ENCODE results near the gene C1orf74.

The C1orf74 gene

DNA sequence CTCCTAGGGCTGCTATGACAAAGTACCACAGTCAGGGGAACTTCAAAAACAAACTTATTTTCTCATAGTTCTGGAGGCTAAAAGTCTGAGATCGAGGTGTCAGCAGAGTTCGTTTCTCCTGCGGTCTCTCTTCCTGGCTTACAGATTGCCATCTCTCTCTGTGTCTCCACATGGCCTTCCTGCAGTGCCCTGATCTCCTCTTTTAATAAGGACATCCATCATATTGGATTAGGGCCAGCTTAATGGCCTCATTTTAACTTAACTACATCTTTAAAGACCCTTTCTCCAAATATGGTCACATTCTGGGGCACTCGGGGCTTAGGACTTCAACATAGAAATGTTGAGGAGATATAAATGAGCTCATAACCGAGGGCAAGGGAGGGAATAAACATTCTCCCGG lies 12.2 kb downstream of the C1orf74 start:
- in situ Hi-C loops (cut with MboI; ENCODE audit: low sequenced_read_pairs): no loop called here

DNA sequence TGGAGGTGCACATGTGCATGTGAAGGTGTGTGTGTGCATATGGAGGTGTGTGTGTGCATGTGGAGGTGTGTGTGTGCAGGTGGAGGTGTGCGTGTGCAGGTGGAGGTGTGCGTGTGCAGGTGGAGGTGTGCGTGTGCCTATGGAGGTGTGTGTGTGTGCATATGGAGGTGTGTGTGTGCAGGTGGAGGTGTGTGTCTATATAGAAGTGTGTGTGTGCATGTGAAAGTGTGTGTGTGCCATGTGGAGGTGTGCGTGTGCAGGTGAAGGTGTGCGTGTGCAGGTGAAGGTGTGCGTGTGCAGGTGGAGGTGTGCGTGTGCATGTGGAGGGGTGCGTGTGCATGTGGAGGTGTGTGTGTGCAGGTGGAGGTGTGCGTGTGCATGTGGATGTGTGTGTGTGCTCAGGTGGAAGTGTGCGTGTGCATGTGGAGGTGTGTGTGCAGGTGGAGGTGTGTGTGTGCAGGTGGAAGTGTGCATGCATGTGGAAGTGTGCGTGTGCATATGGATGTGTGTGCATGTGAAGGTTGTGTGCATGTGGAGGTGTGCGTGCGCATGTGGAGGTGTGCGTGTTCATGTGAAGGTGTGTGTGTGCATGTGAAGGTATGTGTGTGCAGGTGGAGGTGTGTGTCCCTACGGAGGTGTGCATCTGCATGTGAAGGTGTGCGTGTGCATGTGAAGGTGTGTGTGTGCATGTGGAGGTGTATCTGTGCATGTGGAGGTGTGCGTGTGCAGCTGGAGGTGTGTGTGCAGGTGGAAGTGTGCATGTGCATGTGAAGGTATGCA lies 13.5 kb downstream of the C1orf74 start:
- in situ Hi-C loops (cut with MboI; ENCODE audit: low sequenced_read_pairs): no loop called here

DNA sequence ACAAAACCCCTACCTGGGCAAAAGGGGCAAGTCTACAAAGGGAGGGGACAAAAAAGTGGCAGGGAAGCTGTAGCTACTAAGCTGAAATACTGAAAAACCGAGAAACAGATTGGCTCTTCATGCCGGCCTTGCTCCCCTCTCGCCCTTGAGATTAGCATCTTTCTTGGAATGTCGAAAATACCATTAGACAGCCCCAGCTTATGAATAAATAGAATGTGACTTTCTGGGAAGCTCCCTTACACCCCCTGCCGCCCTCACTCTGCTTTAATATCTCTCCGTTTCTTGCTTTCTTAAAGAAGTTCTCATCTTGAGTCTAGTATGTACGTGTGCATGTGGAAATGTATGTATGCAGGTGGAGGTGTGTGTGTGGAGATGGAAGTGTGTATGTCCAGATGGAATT lies 14.4 kb downstream of the C1orf74 start:
- in situ Hi-C loops (cut with MboI; ENCODE audit: low sequenced_read_pairs): no loop called here

DNA sequence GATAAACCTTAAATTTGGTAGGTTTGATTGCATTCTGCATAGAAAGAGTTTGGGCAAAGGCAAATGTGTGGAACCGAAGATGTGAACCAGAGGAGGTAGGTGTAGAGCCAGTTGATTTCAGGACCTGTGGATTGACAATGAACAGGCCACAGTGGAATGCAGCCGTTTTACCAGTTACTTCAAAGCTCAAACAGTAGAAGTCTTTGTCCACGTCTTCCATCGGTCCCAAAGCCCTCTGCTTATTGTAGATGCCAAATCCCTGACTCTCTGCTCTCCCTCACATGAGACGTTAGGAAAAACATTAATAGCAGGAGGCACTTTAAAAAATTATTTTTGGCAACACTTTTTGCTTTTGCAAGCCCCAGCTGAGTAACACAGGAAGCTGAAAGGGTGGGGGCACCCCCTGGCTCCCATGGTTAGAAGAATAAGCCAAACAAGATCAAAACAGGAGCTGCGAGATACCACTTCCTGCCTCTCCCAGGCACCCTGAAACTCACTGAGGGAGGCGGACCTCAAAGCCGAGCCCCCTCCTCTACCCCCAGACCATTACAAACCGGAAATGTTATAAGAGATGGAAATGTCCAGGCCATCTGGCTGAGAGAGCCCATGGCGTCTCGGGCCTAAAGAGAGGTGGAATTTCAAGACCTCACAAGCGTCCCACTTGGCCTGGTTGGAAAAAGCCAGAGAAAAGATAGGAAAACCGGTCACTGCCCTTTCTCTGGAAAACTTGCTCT lies 15.0 kb downstream of the C1orf74 start:
- in situ Hi-C loops (cut with MboI; ENCODE audit: low sequenced_read_pairs): no loop called here

DNA sequence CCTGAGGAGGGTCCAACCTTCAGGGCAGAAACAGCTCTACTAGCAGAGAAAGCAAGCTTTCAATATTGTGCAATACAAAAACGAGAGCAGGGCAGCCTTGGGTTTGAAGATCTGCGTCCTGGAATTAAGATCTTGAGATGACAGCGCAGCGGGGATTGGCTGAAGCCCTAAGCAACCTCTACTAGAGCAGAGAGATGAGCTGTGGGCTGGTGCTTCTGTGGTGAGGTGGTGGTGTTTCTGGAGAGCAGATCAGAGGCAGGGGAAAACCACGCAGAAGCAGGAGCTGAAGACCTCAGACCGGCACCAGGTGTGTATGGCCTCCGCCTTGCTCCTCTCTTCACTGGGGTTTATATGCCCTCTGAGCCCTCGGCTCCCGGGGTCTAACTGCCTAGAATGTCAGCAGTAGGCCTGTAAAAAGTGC lies 16.0 kb downstream of the C1orf74 start:
- in situ Hi-C loops (cut with MboI; ENCODE audit: low sequenced_read_pairs): no loop called here

DNA sequence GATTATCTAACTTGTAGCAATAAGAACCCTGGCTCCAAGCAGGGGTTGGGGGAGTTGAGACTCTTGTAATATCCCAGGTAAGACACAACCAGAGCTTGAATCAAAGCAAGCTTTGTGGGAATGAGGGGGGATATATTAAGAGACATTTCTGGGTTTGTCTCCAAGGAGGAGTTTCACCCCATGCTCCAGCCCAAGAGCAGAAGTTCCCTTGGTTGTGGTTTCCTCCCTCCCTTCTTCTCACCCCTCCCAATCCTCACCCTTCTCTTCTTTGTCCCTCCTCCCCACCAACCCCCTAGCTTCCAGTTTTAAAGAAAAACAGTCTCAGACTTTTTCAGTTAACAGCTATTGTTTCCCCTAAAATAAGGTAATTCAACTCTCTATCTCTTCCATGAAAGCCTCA lies 16.7 kb downstream of the C1orf74 start:
- in situ Hi-C loops (cut with MboI; ENCODE audit: low sequenced_read_pairs): no loop called here

DNA sequence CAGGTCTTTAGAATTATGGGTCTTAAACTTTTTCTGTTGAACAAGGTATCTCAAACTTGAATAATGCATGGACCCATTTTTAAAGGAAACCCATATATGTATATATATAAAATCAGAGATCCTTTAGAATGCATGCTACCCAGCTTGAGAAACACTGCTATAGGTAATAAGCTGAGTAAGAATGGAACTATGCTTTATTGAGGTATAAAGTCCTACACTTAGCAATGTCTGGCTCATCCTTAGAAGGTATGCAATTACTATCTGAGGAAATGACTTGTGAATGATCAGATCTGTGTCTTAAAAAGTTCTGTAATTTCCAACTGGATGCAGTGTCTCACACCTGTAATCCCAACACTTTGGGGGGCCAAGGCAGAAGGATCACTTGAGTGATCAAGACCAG lies 17.3 kb downstream of the C1orf74 start:
- in situ Hi-C loops (cut with MboI; ENCODE audit: low sequenced_read_pairs): no loop called here

DNA sequence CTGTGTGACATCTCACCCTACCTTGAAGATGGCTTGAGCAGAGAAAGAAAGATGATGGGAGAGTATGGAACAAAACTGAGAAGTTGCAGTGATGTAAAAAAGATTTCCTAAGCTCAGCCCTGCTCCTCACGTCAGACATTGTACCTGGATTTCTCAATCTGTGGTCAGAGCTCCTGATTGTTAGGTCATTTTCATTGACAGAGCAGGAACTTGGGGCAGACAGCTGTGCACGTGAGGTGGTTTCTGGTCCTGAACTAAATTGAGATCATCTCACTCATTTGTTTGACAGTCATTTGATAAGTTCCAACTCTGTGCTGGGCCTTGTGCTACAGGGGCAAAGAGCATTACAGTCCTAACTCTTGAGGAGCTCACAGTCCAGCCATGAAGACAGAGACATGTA lies 18.3 kb downstream of the C1orf74 start:
- in situ Hi-C loops (cut with MboI; ENCODE audit: low sequenced_read_pairs): no loop called here

DNA sequence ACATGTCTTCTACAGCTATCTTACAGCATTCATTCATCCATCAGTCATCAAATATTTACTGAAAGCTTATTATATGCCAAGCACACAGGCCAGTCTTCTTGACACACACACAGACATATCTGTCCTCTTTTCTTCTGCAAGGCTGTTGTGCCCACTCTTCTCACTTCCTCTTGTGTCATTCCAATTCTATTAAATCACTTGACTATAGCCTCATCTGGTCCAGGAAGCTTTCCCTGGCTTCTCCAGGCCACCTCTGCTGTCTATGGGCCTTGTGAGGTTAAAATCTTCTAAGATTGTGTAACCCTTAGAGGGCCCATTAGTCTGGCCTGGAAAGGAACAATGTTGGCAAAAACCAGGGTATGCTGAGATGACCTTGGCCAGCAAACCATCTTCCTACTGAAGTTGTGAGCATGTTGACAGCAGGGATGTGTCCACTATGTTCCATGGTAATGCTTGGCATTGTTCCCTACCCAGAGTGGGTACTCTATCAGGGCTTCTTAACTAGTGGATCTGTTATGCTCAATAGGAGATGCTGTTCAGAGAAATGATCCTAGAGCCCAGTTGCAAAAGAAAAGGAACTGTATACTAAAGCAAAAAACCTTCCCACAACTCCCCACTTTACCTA lies 23.2 kb downstream of the C1orf74 start:
- in situ Hi-C loops (cut with MboI; ENCODE audit: low sequenced_read_pairs): no loop called here

DNA sequence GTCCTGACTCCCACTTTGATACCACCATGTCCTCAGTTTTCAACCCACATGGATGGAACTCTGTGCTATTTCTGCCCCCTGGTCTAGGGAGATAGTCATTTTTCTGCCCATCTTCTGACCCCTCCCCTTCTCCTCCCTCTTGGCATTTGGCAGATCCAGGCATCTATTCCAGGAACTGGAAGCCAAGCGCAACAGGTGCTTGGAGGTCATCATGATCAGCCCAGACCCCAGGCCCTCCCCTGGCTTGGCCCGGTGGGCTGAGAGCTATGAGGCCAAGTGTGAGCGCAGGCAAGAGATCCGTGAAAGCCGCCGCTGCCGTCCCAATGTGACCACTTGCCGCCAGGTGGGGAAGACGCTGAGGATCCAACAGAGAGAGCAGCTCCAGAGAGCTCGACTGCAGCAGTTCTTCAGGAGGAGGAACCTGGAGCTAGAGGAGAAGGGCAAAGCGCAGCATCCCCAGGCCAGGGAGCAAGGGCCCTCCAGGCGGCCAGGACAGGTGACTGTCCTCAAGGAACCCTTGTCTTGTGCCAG lies 24.5 kb downstream of the C1orf74 start:
- in situ Hi-C loops (cut with MboI; ENCODE audit: low sequenced_read_pairs): no loop called here

DNA sequence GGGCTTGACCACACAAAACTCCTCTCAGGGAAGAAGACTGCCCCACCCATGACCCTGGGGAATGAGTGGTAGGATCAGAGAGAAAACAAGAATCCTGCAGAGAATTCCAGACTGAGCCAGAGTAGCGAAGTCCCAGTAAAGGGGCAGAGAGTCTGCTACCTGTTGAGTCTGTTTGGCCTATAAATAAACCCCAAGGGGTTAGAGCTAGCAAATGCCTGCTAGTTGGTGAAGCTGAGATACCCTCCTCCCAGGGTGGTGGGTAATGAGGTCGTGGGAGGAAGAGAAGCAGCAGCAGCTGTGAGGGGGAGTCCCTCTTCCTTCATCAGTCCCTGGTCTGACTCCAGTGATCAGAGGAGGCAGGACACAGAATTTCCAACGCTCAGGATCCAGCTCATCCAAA lies 26.0 kb downstream of the C1orf74 start:
- in situ Hi-C loops (cut with MboI; ENCODE audit: low sequenced_read_pairs): no loop called here

DNA sequence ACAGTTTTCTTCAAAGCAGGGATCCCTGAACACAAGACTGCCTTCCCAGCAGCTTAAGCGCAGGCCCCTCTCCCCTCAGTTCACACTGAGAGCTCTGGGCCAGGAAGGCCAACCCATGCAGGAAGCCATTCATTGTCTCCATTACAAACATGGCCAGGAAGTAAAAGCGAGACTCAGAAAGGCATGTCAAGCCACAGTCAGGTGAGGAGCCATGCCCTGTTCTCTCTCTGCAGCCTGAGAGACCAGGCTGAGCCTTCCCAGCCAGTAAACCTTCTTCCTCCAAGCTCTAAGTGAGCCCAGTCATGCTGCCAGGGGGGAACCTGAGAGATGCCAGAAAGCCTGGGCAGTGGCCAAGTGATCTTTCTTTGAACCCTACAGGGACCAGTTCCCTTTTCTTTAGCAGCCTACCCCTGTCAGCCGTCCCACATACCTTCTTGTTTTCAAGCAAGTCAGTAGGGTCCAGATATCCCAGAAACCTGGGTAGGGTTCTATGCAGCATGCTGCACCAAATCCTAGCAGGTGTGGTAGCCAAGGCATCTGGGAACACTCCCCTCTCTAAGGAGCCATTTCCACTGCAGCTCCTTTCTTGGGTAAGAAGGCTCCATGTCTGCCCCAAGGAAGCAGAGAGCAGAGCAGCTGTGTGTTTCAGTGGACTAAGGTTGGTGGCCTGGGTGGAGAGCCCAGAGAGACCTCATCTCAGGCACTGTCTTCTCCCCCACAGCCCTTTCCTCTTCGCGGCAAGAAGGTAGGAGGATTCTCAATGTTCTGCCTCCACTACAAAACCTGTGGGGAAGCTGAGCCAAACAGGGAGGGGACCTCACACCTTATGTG lies 27.5 kb downstream of the C1orf74 start:
- in situ Hi-C loops (cut with MboI; ENCODE audit: low sequenced_read_pairs): no loop called here

DNA sequence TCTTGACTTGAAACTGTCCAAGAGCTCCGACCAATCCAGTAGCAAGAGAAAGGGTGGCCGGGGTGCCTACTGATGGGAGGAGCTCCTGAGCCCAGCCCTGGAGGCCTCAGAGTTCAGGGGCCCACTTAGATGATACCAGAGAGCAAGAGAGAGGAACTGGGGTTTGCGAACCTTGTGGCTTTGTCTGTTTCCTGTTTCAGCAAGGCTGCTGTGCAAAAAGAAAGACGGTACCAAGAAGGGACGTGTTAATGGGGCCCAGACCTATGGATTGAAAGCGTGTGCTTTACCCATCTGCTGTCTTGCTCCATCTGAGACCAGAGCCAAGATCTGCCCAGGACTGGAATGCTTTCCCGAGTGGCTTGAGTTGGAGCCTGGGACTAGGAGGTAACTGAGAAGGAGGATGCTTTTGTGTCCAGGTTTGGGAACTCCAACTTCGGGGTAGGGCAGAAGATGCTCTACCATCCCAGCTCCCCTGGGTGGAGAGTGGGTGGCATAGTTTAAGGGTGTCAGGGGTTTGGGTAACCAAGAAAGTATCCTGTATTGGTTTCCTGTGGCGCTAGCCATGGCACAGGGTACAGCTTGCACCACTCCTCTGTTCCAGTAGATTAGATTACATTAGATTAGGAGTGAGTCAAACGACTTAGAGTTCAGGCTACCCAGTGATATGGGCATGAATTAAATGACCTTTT lies 28.3 kb downstream of the C1orf74 start, which contains the start of gene TRAF3IP3:
TRAF3IP3 (plus strand) TSS at position 128 of the 689 bp plus-strand sequence. CDS start 3,987 bp downstream, outside the sequence.
- in situ Hi-C loops (cut with MboI; ENCODE audit: low sequenced_read_pairs): no loop called here

DNA sequence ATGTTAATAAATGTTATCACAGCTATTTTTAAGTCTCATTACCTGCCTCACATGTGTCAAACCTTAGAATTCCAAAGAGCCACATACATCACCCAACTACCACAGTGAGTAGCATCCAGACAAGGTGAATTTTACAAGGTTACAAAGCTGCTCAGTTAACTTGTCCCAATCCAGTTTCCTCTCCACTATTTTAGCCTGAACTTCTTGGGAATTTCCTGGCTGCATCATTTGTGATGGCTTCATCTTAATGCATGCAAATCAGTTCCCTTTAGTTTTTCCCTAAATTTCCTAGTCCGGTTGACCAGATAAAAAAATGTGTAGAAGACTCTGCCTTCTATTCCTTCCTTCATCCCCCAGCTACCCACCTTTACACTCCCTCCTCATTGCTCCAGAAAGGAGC lies 29.1 kb downstream of the C1orf74 start:
- in situ Hi-C loops (cut with MboI; ENCODE audit: low sequenced_read_pairs): no loop called here

DNA sequence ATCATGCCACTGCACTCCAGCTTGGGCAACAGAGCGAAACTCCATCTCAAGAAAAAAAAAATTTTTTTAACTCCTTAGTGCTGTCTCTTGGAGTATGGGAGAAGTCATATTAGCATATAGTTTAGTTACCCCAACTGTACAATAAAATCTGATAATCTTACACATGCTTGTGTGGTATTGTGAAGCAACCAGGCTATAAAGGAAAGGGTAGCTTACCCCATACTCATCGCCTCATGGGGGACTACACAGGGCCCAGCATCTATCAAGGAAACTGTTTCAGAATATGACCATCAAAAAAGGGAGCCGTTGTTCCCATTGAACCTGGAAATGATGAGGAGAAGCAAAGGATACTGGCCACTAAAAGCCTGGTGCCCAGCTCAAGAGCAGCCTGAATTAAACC lies 31.5 kb downstream of the C1orf74 start:
- in situ Hi-C loops (cut with MboI; ENCODE audit: low sequenced_read_pairs): no loop called here

DNA sequence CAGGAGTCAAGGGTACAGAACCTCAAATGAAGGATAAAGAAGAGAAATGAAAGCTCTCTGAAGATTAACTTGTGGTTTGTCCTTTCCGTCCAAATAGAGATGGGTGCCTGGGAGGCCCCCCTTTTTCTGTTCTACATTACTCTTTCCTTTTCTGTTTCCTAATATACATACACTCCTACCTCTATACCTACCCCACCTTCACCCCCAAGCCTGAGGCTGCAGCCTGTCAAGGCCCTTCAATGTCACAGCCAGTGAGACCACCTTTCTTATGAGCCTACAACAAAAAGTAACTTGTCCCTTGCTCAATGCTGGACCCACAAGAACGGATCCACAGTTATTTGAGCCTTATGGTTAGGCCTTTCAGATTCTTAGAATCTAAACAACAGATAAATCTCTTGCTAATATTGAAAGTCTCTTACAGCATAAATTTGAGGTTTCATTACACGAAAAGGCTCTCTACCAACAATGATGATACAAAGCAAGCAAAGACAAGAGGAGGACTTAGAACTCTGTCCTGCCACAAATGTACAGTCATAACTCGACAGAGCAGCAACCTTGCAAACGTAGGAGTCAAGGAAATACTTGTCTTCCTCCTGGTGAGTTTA lies 32.6 kb downstream of the C1orf74 start:
- in situ Hi-C loops (cut with MboI; ENCODE audit: low sequenced_read_pairs): no loop called here

DNA sequence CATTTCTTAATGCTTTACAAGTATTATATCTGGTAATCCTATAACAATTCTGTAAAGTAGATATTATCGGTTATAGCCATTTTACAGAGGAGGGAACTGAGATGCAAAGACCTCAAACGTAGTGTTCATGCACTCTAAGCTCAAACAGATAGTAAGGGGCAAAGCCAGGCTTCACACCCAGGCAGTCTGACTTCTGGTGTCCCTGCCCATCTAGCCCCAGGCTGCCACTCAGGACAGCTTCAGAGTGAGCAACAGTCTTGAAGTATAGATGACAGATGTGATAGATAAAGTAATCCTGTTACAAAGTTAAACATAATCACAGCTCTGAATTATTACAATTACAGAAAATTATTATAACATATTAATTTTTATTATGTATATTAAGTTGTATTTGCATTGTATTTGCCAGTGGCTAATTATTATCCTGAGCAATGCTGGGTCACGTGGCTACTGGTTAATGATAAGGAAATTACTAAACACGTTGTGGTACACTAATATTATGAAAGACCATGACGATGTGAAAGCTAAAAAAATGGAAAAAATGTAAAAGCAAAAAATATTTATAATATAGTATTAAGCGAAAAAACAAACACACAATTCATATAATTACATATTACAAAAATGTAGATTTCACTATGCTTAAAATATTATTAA lies 34.6 kb downstream of the C1orf74 start:
- in situ Hi-C loops (cut with MboI; ENCODE audit: low sequenced_read_pairs): no loop called here

DNA sequence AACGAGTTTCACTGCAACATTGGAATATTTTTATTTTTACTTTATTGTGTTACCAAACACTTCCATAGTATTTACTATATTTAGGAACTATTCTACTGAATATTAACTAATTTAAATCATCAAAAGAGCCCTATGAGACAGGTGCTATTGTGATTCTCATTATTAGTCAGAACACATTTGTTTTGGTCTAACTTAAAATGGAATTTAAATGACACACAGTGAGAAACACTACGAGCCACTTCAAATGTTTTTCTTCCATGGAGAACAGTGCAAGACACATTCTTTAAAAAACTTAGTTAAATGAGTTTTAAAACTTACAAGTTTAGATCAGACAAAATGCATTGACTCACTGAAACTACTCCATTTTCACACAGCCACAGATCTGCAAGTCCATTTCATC lies 35.2 kb downstream of the C1orf74 start:
- in situ Hi-C loops (cut with MboI; ENCODE audit: low sequenced_read_pairs): no loop called here

DNA sequence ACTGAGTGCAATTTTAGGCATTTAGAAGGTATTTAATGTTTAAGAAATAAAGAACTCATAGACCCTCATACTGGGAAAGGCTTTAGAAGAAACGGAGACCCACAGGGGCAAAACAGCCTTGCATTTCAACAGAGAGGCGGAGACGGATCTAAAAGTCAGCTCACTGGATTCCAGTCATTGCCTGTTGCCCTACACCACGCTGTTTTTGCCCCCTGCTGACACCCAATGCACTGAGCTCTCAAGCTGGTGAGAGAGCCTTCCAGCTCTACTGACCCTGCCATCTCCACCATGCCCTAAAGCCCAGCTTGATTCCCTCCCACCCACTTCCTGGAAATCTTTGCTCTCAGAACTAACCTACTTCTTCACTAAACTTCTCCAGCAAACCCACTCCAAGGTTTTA lies 35.7 kb downstream of the C1orf74 start:
- in situ Hi-C loops (cut with MboI; ENCODE audit: low sequenced_read_pairs): no loop called here

Measured in HL-60/S4 treated with phorbol 12-myristate 13-acetate at 8.2 ng/mL for 4 days and 3 days (cell line).